ENCODE results near the gene UQCRC1.
"Not testable (repeated sequence)": the region's sequence is repeated elsewhere in the genome, so short reads cannot be mapped to it uniquely, and the experiment has no call there.

UQCRC1 gene

GRCh38 chr3:48553886-48554845 lies 55.3 kb downstream of the UQCRC1 start:
- DNase-seq (ENCODE audit: low read depth), result no peak

- DNase-seq (ENCODE audit: low read depth), result no peak
These were observed 56.1 kb downstream of the UQCRC1 start for GRCh38 chr3:48553361-48553760.

- no peak for DNase-seq (ENCODE audit: low read depth)
These were observed 57.1 kb downstream of the UQCRC1 start for GRCh38 chr3:48552111-48552951.

- DNase-seq (ENCODE audit: low read depth), result not testable (repeated sequence)
These were observed 57.8 kb downstream of the UQCRC1 start for GRCh38 chr3:48551651-48552050.
